ENCODE data around the gene KRT8. TPM values are rescaled to one million over a fixed set of nuclear protein-coding genes. Genes with fewer than 3 reads are reported as not detected.

Gene KRT8
- total RNA-seq, 1 donor from 2014 or later, result 1,341 TPM

DNA sequence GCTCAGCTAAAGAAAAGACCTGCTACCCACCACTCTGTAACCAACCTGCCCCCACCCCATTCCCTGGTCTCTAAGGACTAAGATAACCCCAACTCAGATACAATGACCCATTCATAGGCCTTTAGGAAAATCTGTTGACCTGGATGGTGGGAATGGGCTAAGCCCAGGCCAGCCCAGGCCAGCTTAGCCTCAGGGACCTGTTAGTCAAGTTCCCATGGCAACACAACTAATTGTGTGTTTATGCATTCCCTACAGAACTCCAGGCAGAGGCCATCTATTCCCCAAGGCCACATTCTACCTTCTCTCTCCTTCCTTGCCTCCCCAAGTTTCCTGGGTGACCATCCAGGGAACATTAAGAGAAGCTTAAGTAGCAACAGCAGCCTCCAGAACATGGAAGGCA lies 16.1 kb upstream of the KRT8 start:
- no peak for DNase-seq (ENCODE audit: low read depth)
- TF ChIP-seq, protein P1, sequence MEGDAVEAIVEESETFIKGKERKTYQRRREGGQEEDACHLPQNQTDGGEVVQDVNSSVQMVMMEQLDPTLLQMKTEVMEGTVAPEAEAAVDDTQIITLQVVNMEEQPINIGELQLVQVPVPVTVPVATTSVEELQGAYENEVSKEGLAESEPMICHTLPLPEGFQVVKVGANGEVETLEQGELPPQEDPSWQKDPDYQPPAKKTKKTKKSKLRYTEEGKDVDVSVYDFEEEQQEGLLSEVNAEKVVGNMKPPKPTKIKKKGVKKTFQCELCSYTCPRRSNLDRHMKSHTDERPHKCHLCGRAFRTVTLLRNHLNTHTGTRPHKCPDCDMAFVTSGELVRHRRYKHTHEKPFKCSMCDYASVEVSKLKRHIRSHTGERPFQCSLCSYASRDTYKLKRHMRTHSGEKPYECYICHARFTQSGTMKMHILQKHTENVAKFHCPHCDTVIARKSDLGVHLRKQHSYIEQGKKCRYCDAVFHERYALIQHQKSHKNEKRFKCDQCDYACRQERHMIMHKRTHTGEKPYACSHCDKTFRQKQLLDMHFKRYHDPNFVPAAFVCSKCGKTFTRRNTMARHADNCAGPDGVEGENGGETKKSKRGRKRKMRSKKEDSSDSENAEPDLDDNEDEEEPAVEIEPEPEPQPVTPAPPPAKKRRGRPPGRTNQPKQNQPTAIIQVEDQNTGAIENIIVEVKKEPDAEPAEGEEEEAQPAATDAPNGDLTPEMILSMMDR (IDR thresholded peaks at IDR 0.05; ENCODE audit: insufficient read depth, low read length, poor library complexity, severe bottlenecking), result no peak

DNA sequence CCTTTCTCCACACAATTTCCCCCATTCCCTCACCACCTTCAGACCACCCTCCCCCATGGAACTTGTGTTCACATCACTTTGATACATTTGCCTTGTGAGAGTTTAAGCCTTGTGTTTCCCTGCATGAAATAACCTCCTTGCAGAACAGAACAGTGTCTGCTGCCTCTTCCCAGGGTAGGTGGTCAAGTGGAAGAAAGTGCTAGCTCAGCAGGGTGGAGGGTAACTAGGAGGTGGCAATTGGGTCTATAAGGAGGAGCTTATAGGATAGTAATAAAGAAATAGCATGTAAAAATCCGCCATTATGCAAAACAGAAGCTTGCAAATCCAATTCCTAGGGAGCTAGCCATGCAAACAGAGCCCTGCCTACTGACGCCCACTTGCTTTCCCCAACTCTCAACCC lies 13.9 kb upstream of the KRT8 start:
- Histone ChIP-seq H3K27me3 (ENCODE audit: control insufficient read depth, insufficient read depth, low read length) (no peaks in the 10 kb centered on the region), H3K4me3 (ENCODE audit: low read depth, low read length) (no peak overlapping the region), H3K36me3 (ENCODE audit: control insufficient read depth, insufficient read depth, low read length) (no peaks in the 10 kb centered on the region)
- no peak for DNase-seq (ENCODE audit: low read depth)
- TF ChIP-seq, protein P1 (IDR thresholded peaks at IDR 0.05; ENCODE audit: insufficient read depth, low read length, poor library complexity, severe bottlenecking), result no peak

More for the DNA sequence above, 16.1 kb upstream of the KRT8 start:
- no peaks in the 10 kb centered on the region for H3K27me3 ChIP-seq (ENCODE audit: control insufficient read depth, insufficient read depth, low read length)
- H3K4me3 ChIP-seq (ENCODE audit: low read depth, low read length), result no peak overlapping the region
- H3K36me3 ChIP-seq (ENCODE audit: control insufficient read depth, insufficient read depth, low read length), result no peaks in the 10 kb centered on the region

DNA sequence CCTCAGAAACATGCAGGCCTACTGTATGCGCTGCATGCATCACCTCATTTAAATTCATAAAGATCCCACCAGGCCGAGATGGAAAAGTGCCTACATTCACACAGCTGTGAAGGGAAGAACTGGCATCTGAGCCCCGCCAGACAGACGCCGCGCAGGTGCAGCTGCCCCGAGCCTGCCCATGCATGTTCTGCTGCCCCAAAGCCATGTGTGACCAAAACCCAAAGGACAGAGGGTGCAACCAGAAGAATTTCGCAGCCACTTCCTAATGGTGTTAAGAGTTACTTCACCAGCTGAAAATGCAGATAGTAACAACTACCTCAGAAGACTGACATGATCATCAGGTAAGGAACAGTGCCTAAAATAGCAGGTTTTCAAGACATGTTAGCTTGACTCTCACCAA lies 13.5 kb upstream of the KRT8 start:
- TF ChIP-seq, protein P1 (IDR thresholded peaks at IDR 0.05; ENCODE audit: insufficient read depth, low read length, poor library complexity, severe bottlenecking), result no peak
- H3K4me3 ChIP-seq (ENCODE audit: low read depth, low read length), result no peak overlapping the region
- DNase-seq (ENCODE audit: low read depth), result no peak
- no peaks in the 10 kb centered on the region for H3K27me3 ChIP-seq (ENCODE audit: control insufficient read depth, insufficient read depth, low read length)
- no peaks in the 10 kb centered on the region for H3K36me3 ChIP-seq (ENCODE audit: control insufficient read depth, insufficient read depth, low read length)

DNA sequence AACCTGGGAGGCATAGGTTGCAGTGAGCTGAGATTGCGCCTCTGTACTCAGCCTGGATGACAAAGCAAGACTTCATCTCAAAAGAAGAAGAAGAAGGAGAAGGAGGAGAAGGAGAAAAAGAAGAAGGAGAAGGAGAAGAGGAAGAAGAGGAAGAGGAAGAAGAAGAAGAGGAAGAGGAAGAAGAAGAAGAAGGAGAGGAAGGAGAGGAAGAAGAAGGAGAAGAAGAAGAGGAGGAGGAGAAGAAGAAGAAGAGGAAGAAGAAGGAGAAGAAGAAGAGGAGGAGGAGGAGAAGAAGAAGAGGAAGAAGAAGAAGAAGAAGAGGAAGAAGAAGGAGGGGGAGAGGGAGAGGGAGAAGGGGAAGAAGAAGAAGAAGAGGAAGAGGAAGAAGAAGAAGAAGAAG lies 12.9 kb upstream of the KRT8 start:
- Histone ChIP-seq H3K4me3 (ENCODE audit: low read depth, low read length) (no peak overlapping the region), H3K27me3 (ENCODE audit: control insufficient read depth, insufficient read depth, low read length) (no peaks in the 10 kb centered on the region), H3K36me3 (ENCODE audit: control insufficient read depth, insufficient read depth, low read length) (no peaks in the 10 kb centered on the region)
- TF ChIP-seq, protein P1 (IDR thresholded peaks at IDR 0.05; ENCODE audit: insufficient read depth, low read length, poor library complexity, severe bottlenecking), result no peak
- no peak for DNase-seq (ENCODE audit: low read depth)

DNA sequence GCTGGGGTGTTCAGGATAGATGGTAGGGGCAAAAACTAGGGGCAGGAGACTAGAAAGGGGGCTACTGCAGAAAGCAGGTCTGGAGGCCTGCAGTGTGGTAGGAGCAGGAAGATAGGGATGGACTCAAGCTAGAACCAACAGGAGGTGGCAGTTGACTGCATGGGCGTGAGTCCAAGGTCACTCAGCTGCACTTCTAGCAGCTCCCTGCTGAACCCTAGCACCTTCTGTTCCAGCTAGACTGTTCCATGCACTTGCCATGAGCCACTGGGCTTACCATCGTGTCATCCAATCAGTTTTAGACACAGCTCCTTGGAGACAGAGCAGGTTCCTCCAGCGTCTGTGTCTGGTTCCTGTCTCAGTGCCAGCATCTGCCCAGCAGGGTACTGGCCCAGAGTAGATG lies 11.3 kb upstream of the KRT8 start:
- no peak for DNase-seq (ENCODE audit: low read depth)

DNA sequence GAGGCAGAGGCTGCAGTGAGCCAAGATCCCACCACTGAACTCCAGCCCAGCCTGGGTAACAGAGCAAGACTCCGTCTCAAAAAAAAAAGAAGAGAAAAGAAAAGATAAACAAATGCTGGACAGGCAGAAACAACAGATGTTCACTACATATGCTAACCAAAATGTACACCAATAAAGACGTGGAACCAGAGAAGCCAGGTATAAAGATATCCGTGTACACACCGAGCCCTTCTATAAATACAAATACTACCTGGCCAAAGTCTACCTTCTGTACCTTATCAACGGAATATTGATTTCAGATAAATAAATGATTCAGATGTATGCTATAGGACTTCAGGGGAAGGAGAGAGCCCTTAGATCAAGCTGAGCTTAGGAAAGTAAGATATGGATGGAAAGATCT lies 10.8 kb upstream of the KRT8 start:
- Histone ChIP-seq H3K36me3 (ENCODE audit: control insufficient read depth, insufficient read depth, low read length) (no peaks in the 10 kb centered on the region), H3K4me3 (ENCODE audit: low read depth, low read length) (no peak overlapping the region), H3K27me3 (ENCODE audit: control insufficient read depth, insufficient read depth, low read length) (no peaks in the 10 kb centered on the region)
- TF ChIP-seq, protein P1 (IDR thresholded peaks at IDR 0.05; ENCODE audit: insufficient read depth, low read length, poor library complexity, severe bottlenecking), result no peak
- no peak for DNase-seq (ENCODE audit: low read depth)

More for the DNA sequence above, 11.3 kb upstream of the KRT8 start:
- H3K27me3 ChIP-seq (ENCODE audit: control insufficient read depth, insufficient read depth, low read length), result no peaks in the 10 kb centered on the region
- no peak overlapping the region for H3K4me3 ChIP-seq (ENCODE audit: low read depth, low read length)
- TF ChIP-seq, protein P1 (IDR thresholded peaks at IDR 0.05; ENCODE audit: insufficient read depth, low read length, poor library complexity, severe bottlenecking), result no peak
- no peaks in the 10 kb centered on the region for H3K36me3 ChIP-seq (ENCODE audit: control insufficient read depth, insufficient read depth, low read length)

Measured in kidney epithelial cell (primary cell).